ENCODE data around the gene IQCE. TPM values are rescaled to one million over a fixed set of nuclear protein-coding genes. Genes with fewer than 3 reads are reported as not detected.

Gene IQCE
- total RNA-seq, 1 experiment from 2014 or later, result 35.5 TPM

DNA sequence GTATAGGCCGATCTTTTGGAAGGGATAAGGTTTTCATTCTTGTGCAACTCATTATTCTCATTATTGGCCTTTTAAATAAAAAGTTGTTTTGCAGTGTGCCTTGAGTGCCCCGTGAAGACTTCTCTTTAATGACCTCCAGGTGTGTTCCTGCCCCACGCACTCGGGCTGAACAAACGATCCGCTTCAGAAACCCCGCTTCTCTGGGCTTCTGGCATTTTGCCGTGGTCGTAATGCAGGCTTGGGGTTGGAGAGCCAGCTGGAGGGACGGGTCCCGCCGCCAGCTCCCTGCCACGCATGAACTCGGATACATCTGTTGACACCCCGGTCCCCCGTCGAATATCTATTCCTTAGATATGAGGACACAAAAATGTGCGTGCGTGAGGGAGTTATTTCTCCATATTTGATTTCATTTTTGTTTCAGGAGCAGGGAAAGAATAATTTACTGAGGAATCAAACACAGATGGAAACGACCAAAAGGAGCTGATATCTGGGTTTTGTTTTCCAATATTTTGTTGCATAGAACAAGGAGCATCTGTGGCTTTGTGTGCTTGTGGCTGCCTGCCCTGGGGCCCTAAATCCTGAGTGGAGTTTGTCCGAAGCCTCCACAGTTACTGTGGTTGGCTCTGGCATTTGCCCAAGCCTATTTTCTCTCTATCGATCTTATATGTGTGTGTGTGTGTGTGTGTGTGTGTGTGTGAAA is 56.0 kb downstream of the IQCE start:
- no peak for DNase-seq (ENCODE audit: low spot score)

DNA sequence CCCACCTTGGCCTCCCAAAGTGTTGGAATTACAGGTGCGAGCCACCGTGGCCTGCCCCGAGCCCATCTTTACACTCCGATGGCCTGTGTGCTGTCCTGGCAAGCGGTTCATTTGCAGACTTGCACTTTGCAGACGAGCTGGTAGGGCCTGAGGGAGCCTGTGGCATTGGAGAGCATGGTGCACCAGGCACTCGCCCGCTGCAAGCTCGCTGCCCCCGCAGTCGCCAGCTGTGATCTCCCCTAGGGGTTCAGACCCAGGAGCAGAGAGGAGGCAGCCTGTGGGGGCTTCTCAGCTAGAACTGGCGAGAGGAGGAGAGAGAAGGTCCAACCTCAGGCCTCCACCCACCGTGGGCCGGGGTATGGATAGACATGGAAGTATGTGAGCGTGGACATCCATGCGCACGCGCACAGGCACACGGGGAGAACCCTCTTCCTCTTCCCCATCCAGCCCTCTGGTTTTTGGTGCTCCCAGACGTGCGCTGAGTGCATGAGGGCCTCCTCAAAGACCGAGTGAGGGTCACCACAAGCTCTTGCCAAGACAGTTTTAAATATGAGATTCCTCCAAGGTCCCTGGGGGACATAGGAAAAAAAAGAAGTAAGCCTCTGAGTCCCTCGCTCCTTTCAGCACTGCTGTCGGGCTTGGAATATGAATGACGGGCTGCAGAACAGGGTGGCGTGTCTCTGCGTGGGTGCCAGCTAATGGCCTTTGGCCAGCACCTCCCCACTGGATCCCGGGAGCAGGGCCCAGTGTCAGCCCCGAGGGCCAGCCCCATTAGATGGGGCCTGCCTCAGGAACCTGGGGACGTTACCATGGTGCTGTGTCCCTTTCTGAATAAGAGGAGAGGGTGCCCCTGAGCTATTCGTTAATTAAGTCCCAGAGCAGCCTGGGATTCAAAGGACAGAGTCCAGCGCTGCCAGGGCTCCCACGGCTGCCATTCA is 57.9 kb downstream of the IQCE start:
- no peak for DNase-seq (ENCODE audit: low spot score)

DNA sequence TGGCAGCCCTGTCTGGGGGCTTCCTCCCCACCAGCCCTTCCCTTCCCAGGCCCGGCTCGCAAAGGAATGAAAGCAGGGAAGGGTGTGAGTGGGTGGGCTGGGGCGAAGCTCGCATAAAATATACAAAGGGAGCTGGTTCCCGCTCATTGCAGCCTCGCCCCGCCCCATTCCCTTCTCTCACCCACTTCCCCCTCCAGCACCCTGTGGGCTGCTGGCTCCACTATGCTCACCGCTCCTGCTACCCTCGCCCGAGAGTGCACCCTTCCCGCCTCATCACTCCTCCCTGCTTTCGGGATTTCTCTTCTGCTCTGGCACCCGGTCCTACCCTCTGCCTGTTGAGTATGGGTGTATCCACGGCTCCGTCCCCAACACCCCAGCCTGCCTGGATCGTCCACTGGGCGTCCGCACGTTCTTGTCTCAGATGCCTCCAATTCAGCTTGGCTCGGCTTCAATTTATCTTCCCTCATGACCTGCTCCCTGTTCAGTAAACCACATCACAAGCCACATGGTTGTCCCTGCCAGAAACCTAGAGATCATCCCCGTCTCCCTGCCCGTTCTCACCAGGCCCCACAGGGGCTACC is 58.6 kb downstream of the IQCE start:
- DNase-seq (ENCODE audit: low spot score), result no peak

DNA sequence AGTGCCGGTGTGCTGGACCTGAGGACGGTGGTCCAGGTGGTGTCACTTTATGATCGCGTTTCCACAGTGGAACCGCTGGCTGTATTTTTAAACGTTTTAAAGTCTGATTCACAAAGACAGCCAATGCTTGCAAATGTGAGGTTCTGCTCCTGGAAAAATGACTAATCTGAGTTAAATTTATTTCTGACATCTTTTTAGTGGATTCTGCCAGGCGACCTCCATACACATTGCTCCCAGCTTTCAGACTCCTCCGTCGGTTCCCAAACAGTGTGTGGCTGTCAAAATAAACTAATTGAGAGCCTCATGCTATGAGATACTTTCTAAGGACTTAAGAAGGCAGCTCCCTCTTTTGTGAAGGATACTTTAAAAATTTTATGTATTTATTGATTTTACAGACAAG is 60.3 kb downstream of the IQCE start:
- no peak for DNase-seq (ENCODE audit: low spot score)

DNA sequence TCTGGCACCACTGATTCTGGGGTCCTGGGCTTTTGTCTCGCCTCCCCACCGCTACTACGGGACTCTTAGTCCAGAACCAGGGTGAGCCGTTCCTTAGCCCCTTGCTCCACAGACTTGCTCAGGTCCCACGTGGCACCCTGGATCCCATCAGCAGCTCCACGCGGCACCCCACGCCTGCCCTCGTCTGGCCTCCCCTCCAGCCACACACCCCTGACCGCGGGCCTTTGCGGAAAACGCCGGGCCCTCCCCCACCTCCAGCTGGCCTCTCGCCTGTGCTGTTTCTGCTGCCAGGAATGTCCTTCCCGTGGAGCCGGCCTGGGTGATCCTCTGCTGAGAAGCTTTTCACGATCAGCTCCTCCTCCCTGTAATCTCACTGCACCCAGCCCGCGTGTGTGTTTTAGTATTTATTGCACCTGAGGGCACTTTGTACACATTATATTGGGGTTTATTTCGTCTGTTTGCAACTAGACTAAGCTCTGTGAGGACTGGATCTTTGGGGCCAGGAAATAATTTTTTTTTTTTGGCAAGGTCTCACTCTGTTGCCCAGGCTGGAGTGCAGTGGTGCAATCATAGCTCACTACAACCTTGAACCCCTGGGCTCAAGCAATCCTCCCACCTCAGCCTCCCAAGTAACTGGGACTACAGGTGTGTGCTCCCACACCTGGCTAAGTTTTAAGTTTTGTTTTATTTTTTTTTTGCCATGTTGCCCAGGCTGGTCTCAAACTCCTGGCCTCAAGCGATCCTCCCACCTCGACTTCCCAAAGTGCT is 62.5 kb downstream of the IQCE start:
- no peak for DNase-seq (ENCODE audit: low spot score)

DNA sequence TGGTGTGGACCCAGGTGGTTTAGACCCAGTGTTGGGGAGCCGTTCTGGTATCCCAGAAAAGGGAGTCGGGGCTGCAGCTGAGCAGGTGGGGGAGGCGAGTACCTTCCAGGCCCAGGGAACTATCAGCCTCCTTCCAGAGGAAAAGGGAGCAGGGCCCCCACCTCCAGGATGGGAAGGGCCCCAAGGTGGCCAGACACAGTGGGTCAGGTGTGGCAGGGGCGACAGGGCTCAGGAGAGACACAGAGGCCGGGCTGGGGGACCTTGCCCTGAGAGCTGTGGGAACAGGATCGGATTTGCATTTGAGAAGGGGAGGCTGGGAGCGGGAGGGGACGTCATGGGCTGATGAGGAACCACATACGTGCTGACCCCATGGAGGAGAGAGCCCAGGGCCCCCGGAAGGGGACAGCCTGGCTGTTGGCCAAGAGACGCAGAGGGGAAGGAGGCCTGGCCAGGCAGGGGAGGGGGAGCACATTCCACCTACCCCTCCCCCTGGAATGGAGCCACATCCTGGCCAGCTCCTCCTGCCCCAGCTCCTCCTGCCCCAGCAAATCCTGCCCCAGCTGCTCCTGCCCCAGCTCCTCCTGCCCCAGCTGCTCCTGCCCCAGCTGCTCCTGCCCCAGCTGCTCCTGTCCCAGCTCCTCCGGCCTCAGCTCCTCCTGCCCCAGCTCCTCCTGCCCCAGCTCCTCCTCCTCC is 63.3 kb downstream of the IQCE start:
- no peak for DNase-seq (ENCODE audit: low spot score)

DNA sequence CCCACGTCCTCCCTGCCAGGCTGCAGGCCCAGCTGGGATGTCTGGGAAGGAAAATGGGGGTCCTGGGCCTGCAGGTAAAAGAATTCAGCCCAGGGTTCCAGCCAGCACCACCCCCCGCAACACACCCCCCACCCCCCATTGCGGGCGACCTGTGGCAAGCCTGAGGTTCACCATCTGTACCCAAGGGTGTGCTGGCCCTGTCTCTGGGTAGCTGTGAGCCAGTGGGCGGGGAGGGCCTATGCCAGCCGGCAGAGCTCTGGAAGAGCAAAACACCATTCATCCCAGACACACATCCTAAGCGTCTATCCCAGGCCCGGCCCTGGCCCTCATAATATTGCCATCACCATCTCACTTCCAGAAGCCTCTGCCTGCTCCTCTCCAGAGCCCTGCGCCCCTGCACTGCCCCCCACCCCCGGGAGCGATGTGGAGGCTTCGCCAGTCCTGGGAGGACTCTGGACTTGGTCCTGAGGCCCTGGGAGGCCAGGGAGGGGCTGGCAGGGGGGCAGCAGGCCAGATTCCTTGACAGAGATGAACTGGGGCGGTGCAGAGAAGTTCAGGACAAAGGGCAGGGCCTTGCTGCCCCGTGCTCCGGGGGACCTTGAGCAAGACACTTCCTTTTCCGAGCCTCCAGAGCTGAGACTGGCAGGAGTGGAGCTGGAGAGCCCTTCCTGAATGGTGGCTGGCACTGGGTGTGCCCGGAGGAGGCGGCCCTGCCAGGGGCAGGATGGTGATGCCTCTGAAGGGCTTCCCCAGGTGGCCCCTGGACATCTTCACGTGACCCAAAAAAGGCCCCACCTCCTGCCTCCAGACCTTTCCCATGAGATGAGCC is 64.3 kb downstream of the IQCE start:
- DNase-seq (ENCODE audit: low spot score), result no peak

DNA sequence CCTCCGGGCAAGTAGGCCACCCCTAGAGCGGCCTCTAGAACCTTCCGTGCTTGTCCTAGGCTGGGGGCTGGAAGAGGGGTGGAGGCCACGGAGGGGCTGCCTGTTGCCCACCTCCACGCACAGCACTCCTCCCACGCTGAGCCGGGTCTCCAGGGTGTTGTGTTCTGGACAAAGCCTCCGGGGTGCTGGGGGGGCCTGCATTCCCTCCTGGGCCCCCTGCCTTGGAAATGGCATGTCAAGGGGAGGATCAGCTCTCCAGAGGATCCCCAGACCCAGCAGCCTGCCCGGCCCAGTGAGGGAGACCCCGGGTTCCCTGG is 64.9 kb downstream of the IQCE start:
- no peak for DNase-seq (ENCODE audit: low spot score)

DNA sequence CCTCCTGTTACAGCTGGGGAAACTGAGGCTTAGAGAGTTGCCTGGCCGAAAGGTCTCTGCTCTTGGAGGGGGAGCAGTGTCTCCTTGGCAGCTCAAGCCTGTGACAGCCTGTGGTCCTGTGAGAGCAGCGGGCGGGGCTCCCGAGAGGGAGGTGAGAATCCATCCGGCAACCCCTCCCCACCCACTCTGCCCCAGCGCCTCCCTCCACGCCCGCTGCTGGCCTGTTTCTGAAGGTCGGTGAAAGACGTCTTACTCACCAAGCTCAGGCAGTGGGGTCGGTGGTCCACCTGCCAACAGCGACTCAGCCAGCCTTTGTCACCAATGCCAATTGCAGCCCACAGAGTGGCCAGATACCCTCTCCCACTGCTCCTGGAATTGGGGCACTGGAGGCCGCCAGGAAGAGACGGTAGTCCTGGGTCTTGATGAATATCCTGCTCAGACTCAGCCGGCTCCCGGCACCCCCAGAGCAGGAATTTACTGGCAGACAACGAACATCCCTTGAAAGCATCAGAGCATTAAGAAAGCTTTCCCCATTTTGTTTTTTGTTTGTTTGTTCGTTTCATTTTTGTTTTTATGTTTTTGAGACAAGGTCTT is 65.6 kb downstream of the IQCE start:
- peak; percentile 68 for DNase-seq (ENCODE audit: low spot score)

DNA sequence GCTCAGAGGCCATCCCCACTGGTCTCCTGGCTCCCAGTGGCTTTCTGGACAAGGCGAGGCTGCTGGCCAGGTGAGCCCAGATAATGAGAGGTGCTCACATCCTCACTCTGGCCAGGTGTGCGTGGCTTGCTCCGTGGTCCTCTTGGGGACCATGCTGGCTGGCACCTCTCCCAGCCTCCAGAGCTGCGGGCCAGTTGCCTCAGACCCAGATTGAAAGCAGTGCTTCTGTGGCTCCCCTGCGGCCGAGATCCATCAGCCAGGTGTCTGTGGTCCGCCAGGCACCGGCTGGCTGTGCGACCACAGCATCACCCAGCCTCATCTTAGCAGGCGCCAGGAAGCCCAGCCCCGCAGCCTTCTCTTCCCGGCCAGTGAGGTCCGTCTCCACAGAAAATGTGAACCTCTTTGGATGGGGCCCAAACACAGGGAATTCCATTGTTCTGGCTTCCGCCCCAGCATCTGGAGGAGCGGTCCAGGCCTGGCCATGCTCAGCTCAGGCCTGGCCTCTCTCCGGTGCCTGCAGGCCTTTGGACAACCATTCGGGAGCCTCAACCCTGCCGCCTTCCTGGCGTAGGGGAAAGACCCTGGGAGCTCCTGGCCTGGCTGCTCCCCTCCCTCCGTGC is 67.8 kb downstream of the IQCE start:
- DNase-seq (ENCODE audit: low spot score), result no peak

DNA sequence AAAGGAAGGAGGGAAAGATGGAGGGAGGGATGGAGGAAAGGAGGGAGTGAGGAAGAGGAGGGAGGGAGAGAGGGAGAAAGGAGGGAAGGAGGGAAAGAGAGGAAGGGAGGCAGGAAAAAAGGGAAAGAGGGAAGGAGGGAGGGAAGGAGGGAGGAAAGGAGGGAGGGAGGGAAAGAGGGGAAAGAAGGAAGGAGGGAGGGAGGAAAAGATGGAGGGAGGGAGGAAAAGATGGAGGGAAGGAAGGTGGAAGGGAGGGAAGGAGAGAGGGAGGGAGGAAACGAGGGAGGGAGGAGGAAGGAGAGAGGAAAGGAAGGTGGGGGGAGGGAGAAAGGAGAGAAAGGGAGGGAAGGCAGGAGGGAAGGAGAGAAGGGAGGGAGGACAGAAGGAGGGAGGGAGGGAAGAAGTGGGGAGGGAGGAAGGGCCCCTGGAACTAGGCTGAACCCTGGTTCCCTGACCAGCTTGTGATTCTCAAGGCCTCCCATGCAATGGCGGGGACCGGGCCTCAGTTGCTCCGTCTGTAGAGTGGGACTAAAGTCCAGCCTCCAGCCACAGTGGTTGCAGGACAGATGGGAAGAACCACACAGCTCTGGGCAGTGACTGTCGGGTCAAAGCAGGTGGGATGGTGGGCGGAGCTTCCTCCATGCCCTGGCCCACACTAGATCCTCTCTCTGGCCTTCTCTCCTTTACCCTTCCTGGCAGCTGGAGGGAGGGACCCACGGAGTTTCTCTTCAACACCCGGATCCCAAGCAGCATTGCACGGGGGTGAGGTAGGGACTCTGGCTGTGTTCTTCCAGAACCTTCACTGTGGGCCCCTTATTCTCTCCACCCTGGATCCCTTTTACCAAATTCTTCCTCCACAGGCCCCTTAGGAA is 68.7 kb downstream of the IQCE start:
- no peak for DNase-seq (ENCODE audit: low spot score)

DNA sequence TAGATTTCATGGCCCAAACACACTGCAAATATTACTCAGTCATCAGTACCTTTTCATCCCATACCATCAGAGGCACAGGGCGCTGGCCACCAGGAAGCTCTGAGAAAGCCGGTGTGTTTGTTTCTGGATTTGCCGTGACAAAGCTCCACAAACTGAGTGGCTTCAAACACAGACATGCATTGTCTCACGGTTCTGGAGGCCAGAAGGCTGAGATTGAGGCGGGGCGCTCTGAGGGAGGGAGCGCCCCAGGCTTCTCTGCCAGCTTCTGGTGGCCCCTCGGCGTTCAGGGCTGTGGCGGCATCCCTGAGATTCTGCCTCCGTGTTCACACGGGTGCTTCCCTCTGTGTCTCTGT is 69.3 kb downstream of the IQCE start:
- DNase-seq (ENCODE audit: low spot score), result no peak

DNA sequence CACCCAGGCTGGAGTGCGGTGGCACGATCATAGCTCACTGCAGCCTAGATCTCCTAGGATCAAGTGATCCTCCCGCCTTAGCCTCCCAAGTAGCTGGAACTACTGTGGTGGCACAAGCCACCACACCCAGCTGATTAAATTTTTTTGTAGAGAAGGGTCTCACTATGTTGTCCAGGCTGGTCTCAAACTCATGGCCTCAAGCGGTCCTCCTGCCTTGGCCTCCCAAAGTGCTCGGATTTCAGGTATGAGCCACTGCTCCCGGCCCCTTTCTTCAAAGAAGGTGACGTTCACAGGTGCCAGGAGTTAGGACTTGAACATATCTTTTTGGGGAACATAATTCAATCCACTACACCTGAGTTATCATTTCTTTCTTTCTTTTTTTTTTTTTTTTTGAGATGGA is 70.1 kb downstream of the IQCE start:
- DNase-seq (ENCODE audit: low spot score), result no peak

DNA sequence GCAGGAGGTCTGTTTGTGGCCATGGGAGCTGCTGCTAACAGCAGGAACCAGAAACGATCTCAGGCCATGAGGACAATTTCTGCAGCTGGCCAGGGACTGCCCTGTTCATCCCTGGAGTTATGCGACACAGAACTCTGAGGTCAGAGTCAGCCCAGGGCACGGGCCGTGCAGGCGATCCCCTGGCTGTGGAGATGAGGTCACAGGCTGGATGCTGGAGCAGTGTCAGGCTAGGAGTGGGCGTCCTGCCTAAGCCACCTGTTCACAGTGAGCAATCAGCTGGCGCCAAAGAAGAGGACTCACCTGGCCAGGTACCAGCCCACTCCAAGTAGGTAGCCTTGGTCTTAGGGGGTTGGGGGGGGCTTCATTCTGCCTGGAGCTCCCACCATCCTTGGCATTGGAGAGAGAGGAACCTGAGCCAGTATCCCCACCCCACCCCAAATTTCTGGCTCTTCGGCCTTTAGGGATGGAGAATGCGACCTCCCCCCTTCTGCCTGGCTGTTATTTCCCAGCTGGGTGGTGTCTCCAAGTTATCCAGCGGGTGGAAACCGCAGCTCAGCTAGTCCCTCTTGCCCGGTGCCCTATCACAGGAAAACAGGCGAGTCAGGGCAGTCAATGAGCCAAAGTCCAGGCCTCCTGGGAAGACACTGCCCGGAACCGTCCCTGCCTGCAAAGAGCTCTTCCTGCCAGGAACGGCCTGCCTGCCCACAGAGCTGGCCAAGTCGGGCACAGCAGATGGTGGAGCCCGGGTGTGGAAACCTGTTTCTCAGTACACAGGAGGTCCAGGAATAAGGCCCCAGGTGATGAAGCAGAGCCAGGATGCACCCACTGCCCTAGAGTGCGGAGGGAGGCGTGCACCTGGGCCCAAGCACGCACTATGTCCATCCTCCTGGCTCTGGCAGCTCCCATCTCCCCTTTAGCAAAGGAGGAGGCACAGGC is 71.2 kb downstream of the IQCE start:
- DNase-seq (ENCODE audit: low spot score), result peak; percentile 66

DNA sequence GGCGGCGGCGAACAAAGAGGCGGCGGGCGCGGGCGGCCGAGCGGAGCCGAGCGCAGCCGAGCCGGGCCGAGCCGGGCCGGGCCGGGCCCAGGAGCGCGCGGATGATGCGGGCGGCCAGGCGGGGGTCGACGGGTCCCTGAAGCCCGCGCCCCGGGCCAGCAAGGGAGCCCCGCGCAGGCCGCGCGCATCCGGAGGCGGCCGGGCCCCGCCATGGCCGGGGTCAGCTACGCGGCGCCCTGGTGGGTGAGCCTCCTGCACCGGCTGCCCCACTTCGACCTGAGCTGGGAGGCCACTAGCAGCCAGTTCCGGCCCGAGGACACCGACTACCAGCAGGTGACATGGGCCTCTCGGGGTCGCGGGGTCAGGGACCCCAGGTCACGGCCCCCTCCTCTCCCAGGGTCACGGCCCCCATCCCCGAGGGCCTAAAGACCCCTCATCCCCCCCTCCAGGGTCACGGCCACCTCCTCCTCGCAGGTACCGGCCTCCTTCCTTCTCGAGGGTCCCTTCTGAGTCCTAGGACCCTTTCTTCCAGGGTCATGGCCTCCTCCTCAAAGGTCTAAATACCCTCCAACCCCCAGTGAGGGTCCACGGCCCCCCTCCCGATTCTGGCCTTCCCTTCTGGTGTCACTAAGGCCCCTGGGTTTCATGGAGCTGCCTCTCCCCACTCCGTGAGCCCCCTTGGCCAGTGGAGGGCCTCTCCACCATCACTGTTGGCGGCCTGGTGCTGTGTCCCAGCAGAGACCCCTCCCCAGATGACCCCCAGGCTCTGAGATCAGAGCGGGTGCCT is 73.4 kb downstream of the IQCE start, which contains the start of gene TTYH3:
TSS of gene TTYH3 (plus strand) at position 41 of the 787 bp plus-strand sequence. CDS start at position 211, 170 bp downstream.
- DNase-seq (ENCODE audit: low spot score), result no peak

DNA sequence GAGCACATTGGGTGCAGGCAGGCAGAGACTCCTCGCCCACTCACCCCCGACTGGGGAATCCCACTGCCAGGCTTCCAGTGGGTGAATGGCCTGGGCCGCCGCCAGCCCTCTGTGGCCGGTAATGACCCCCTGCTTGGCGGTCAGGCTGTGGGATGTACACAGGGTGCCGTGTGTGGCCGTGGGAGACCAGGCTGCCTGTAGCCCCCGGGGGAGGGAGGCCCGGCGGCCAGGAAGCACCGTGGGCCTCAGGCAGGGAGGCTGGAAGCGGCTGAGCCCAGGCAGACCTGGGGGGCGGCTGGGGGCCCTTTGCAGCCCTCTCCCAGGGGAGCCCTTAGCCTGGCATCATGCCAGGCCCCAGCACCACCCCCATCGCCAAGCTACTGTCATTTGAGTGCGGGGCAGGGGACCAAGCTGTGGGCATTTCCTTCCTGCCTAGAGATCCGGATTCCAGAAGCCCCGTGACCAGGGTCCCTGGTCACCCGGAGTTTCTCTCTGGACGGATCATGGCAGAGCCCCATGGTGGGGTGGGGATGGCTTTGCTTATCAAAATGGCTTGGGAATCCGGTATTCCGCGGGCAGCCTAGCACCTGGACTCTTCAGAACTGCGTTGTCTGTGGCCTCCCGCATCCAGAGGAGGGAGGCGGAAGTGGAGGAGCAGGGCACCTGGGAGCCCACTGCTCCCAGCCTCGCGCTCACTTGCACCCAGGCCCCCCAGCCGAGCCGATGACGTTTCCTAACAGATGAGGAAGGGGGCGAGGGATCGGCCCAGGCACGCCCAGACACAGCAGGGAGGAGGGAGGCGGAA is 74.2 kb downstream of the IQCE start:
- DNase-seq (ENCODE audit: low spot score), result peak; percentile 82
